Peyer's patch (tissue), 4 donors: Measurements from ENCODE around the gene COL4A6.

Experiments
- POLR2A ChIP-seq, 2 donors: fragments of 450-650 bp; IDR thresholded peaks; one replicate each; pipeline ENCODE4 v1.5.1; 2017; ENCODE audit warnings: antibody characterized with exemption in 2 of 2, mild to moderate bottlenecking in 2 of 2, moderate library complexity in 2 of 2
- TF ChIP-seq, protein P1 (sequence below), 6 experiments: fragments of 450-650 bp in 4 of 6; fragments of 200-600 bp in 2 of 6; sonication (generic) in 1 of 6; IDR thresholded peaks; one replicate each; pipeline ENCODE4 v1.5.1; 2017 to 2019; ENCODE audit warnings: antibody characterized with exemption in 6 of 6, mild to moderate bottlenecking in 3 of 6, moderate library complexity in 1 of 6

DNA sequence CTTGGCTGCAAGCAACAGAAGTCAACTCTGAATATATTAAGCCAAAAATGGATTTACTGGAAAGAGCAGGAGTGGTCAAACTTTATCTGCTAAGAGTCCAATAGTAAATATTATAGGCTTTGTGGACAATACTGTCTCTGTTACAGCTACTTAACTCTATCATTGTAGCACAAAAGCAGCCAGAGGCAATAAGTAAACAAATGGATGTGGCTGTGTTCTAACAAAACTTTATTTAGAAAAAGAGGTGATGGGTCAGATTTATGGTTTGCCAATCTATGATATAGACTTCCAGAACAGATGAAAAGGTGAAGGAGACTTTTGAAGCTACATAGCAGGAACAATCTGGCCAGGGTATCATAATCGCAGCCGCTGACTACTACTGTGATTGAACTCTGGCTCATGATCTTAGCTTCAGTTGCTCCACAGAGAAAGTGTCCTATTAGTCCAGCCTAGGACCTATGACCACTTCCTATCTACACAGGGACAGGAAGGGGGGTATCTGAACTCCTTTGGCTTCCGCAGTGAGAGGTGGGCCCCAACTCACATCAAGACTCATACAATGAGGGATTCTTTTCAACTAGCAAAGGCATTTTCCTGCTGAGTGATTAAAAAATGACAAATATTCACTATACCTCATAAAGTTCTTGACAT, 191.8 kb downstream of the COL4A6 start:
- TF ChIP-seq, protein P1, sequence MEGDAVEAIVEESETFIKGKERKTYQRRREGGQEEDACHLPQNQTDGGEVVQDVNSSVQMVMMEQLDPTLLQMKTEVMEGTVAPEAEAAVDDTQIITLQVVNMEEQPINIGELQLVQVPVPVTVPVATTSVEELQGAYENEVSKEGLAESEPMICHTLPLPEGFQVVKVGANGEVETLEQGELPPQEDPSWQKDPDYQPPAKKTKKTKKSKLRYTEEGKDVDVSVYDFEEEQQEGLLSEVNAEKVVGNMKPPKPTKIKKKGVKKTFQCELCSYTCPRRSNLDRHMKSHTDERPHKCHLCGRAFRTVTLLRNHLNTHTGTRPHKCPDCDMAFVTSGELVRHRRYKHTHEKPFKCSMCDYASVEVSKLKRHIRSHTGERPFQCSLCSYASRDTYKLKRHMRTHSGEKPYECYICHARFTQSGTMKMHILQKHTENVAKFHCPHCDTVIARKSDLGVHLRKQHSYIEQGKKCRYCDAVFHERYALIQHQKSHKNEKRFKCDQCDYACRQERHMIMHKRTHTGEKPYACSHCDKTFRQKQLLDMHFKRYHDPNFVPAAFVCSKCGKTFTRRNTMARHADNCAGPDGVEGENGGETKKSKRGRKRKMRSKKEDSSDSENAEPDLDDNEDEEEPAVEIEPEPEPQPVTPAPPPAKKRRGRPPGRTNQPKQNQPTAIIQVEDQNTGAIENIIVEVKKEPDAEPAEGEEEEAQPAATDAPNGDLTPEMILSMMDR (IDR thresholded peaks at IDR 0.05): no peak
- no peak for TF ChIP-seq POLR2A (IDR thresholded peaks at IDR 0.05)
